Lower lobe of right lung (tissue), 2 donors: Measurements from ENCODE around the gene TOP3A. TPM values are rescaled to one million over a fixed set of nuclear protein-coding genes. Genes with fewer than 3 reads are reported as not detected.

Experiments used
- ATAC-seq, 2 donors: fragments of 200-7000 bp; cut with Tn5 transposase; one replicate each; pipeline ENCODE4 v1.9.1; 2020 to 2022; ENCODE audit warnings: mild to moderate bottlenecking in 2 of 2, moderate library complexity in 2 of 2
- DNase-seq: peaks from one replicate; pipeline ENCODE4 v3.0.0-alpha.2; 2020
- H3K27ac ChIP-seq: fragments of 200-600 bp; one replicate; pipeline ENCODE4 v1.8.0; 2022
- H3K27me3 ChIP-seq: fragments of 200-600 bp; one replicate; pipeline ENCODE4 v1.8.0; 2022; ENCODE audit warnings: low read depth
- H3K36me3 ChIP-seq: fragments of 200-600 bp; one replicate; pipeline ENCODE4 v1.8.0; 2022; ENCODE audit warnings: mild to moderate bottlenecking
- H3K4me1 ChIP-seq: fragments of 200-600 bp; one replicate; pipeline ENCODE4 v1.8.0; 2022
- H3K4me3 ChIP-seq: fragments of 200-600 bp; one replicate; pipeline ENCODE4 v1.8.0; 2022; ENCODE audit warnings: mild to moderate bottlenecking
- H3K9me3 ChIP-seq: fragments of 200-600 bp; one replicate; pipeline ENCODE4 v1.8.0; 2022
- intact Hi-C: fragments of 100-400 bp; cut with DNase I; formaldehyde crosslinking; loops from one replicate; pipeline ENCODE4 v1.11.0; 2022
- total RNA-seq: library from RNA; stranded (reverse); fragmentation: NEBNext Ultra II Directional; extraction: Animal tissue kit (Norgen Biotek cat#: 25700); gene quantifications from one replicate; pipeline ENCODE4 v1.2.1, GENCODE V29; 2021
- TF ChIP-seq, protein P1 (sequence below): fragments of 200-600 bp; IDR thresholded peaks from one replicate; pipeline ENCODE4 v1.8.0; 2022; ENCODE audit warnings: antibody characterized with exemption, mild to moderate bottlenecking
- donor health status: DM: no; HTN: yes; CAD: no; lungs with severe emphysema.

TOP3A gene
- total RNA-seq, 1 donor from 2014 or later, result 31.2 TPM

DNA sequence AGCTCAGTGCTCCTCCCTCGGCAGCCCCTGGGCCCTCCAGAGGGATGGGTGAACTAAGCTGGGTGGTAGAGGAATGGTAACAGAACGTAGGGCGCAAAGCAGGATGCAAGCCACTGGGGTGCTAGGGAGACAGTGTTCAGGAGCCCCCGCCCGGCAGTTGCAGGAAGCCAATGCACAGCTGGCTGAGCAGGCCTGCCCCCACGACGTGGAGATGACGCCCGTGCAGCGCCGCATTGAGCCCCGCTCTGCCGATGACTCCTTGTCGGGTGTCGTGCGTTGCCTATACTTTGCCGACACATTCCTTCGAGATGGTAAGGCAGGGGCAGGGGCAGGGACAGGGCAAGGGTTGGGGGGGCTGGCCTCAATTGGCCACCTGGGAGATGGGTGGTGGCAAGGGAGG, 76.5 kb downstream of the TOP3A start:
- Histone ChIP-seq H3K9me3 (no peaks in the 10 kb centered on the region), H3K36me3 (peaks cover 66% of the 10 kb centered on the region), H3K4me3 (no peak overlapping the region), H3K4me1 (no peaks in the 10 kb centered on the region), H3K27ac (no peak overlapping the region), H3K27me3 (no peaks in the 10 kb centered on the region)
- ATAC-seq (no peak), DNase-seq (no peak)
- TF ChIP-seq, protein P1, sequence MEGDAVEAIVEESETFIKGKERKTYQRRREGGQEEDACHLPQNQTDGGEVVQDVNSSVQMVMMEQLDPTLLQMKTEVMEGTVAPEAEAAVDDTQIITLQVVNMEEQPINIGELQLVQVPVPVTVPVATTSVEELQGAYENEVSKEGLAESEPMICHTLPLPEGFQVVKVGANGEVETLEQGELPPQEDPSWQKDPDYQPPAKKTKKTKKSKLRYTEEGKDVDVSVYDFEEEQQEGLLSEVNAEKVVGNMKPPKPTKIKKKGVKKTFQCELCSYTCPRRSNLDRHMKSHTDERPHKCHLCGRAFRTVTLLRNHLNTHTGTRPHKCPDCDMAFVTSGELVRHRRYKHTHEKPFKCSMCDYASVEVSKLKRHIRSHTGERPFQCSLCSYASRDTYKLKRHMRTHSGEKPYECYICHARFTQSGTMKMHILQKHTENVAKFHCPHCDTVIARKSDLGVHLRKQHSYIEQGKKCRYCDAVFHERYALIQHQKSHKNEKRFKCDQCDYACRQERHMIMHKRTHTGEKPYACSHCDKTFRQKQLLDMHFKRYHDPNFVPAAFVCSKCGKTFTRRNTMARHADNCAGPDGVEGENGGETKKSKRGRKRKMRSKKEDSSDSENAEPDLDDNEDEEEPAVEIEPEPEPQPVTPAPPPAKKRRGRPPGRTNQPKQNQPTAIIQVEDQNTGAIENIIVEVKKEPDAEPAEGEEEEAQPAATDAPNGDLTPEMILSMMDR, result no peak
- intact Hi-C loops, result no loop called here

DNA sequence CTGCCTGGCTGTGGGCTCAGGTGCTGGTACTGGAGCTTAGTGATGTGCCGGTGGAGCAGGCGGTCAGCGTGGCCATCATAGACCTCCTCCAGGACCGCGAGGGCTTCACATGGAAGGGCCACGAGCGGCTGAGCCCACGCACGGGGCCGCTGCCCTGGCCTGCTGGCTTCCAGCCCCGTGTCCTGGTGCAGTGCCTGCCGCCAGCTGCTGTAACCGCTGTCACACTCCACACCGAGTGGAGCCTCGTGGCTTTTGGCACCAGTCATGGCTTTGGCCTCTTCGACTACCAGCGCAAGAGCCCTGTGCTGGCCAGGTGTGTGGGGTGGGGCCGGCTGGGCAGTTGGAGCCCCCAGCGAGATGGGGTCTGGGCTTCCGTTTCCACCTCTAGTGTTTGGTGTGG, 77.3 kb downstream of the TOP3A start:
- TF ChIP-seq, protein P1, result no peak
- Histone ChIP-seq H3K9me3 (no peaks in the 10 kb centered on the region), H3K36me3 (peaks cover 67% of the 10 kb centered on the region), H3K27ac (no peak overlapping the region), H3K4me3 (no peak overlapping the region), H3K27me3 (no peaks in the 10 kb centered on the region), H3K4me1 (no peaks in the 10 kb centered on the region)
- intact Hi-C loops, result no loop called here
- no peak for DNase-seq
- no peak for ATAC-seq

DNA sequence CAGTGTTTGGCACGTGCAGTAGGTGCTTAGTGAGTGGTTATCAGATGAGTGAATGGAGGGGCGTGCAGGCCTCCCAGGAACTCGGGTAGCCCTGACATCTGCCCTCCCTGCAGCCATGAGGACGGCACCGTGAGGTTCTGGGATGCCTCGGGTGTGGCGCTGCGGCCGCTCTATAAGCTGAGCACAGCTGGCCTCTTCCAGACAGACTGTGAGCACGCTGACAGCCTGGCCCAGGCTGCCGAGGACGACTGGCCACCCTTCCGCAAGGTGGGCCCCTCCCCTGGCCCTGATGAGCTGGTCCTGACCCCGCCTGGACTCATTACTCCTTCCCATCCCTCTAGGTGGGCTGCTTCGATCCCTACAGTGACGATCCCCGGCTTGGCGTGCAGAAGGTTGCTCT, 78.3 kb downstream of the TOP3A start:
- H3K27ac ChIP-seq, result no peak overlapping the region

DNA sequence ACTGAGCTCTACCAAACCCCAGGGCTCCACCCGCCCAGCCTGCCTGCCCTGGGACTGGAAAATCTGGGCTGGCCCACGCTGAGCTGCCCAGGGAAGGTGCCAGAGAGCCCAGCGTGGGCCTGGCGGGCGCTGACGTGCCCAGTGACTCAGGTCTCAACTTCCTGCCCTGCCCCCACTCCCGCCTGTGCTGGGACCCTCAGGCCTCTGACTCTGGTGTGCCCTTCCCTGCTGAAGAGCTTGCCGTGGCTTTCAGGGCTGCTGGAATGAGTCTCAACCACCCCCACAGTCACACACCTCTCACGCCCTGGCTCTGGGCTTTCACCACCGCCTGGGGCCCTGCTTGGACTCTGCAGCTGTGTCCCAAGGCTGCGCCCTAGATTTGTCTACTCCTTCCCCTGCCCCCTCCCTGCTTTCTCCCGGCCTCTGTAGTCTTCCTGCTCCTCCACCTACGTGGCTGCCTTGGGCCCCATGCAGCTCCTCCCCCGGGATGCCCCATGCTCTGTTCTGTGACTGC, 79.0 kb downstream of the TOP3A start:
- Histone ChIP-seq H3K4me3 (no peak overlapping the region), H3K27ac (no peak overlapping the region), H3K27me3 (no peaks in the 10 kb centered on the region), H3K9me3 (no peaks in the 10 kb centered on the region), H3K36me3 (peaks cover 55% of the 10 kb centered on the region), H3K4me1 (no peaks in the 10 kb centered on the region)
- ATAC-seq (peak in 1 of 2 donors; percentile 4), DNase-seq (no peak)
- intact Hi-C loops, result no loop called here
- TF ChIP-seq, protein P1, result no peak

More for the DNA sequence above, 78.3 kb downstream of the TOP3A start:
- DNase-seq (no peak), ATAC-seq (no peak)
- H3K4me3 ChIP-seq, result no peak overlapping the region
- no peaks in the 10 kb centered on the region for H3K27me3 ChIP-seq
- H3K36me3 ChIP-seq, result peaks cover 60% of the 10 kb centered on the region
- intact Hi-C loops, result no loop called here
- TF ChIP-seq, protein P1, result no peak
- no peaks in the 10 kb centered on the region for H3K4me1 ChIP-seq
- no peaks in the 10 kb centered on the region for H3K9me3 ChIP-seq

DNA sequence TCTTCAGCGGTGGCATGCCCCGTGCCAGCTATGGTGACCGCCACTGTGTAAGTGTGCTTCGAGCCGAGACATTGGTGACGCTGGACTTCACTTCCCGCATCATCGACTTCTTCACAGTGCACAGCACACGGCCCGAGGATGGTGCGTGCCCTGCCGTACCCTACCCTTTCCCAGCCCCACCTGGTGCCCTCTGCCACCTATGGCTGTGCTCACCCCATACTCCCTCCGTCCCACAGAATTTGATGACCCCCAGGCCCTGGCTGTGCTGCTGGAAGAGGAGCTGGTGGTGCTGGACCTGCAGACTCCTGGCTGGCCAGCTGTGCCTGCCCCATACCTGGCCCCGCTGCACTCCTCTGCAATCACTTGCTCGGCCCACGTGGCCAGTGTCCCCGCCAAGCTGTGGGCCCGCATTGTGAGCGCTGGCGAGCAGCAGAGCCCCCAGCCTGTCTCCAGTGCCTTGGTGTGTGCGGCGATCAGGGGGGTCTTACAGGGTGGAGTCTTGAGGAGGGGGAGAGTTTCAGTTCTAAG, 79.9 kb downstream of the TOP3A start:
- Histone ChIP-seq H3K4me3 (no peak overlapping the region), H3K27me3 (no peaks in the 10 kb centered on the region), H3K36me3 (peaks cover 55% of the 10 kb centered on the region), H3K4me1 (no peaks in the 10 kb centered on the region), H3K9me3 (no peaks in the 10 kb centered on the region), H3K27ac (no peak overlapping the region)
- TF ChIP-seq, protein P1, result no peak
- intact Hi-C loops, result no loop called here
- no peak for DNase-seq
- ATAC-seq, result no peak
